Karpas-422 (cell line): ENCODE measurements around the gene PARK7. TPM values are rescaled to one million over a fixed set of nuclear protein-coding genes. Genes with fewer than 3 reads are reported as not detected.
"Not testable (repeated sequence)": the region's sequence is repeated elsewhere in the genome, so short reads cannot be mapped to it uniquely, and the experiment has no call there.

ENCODE experiments used
- DNase-seq: peaks from one replicate; pipeline ENCODE4 v3.0.0-alpha.2; 2015
- H2AFZ ChIP-seq: fragments of 200-600 bp; sonication (generic); 2 replicates; pipeline ENCODE4 v1.6.1; 2014; ENCODE audit warnings: antibody characterized with exemption, low read length, mixed read lengths
- H3K27ac ChIP-seq: fragments of 200-600 bp; sonication (generic); 2 replicates; pipeline ENCODE4 v1.5.1; 2014; ENCODE audit warnings: mild to moderate bottlenecking, low read length, moderate library complexity
- H3K27me3 ChIP-seq: fragments of 200-600 bp; sonication (generic); 2 replicates; pipeline ENCODE4 v1.6.1; 2014; ENCODE audit warnings: low read length, mixed read lengths
- H3K36me3 ChIP-seq: fragments of 200-600 bp; sonication (generic); 2 replicates; pipeline ENCODE4 v1.6.1; 2014; ENCODE audit warnings: low read length, mixed read lengths; ENCODE audit not compliant: insufficient read depth
- H3K4me1 ChIP-seq: fragments of 200-600 bp; sonication (generic); 2 replicates; pipeline ENCODE4 v1.6.1; 2014; ENCODE audit warnings: mild to moderate bottlenecking, low read length, mixed read lengths
- H3K4me2 ChIP-seq: fragments of 200-600 bp; sonication (generic); 2 replicates; pipeline ENCODE4 v1.6.1; 2014; ENCODE audit warnings: low read length, low read depth, mild to moderate bottlenecking; ENCODE audit not compliant: poor library complexity, severe bottlenecking
- H3K4me3 ChIP-seq: fragments of 200-600 bp; sonication (generic); 2 replicates; pipeline ENCODE4 v1.5.1; 2014; ENCODE audit warnings: mild to moderate bottlenecking, antibody characterized with exemption, low read length, mixed read lengths
- H3K79me2 ChIP-seq: fragments of 200-600 bp; sonication (generic); 2 replicates; pipeline ENCODE4 v1.6.1; 2014; ENCODE audit warnings: mild to moderate bottlenecking, low read length, mixed read lengths
- H3K9ac ChIP-seq: fragments of 200-600 bp; sonication (generic); 2 replicates; pipeline ENCODE4 v1.6.0; 2014; ENCODE audit warnings: low read length
- H3K9me2 ChIP-seq: fragments of 200-600 bp; sonication (generic), shearing (Covaris generic); replicated peaks from 2 replicates; pipeline ENCODE4 v1.6.0; 2014; ENCODE audit warnings: mild to moderate bottlenecking, low read length, moderate library complexity; ENCODE audit not compliant: insufficient read depth
- H3K9me3 ChIP-seq: fragments of 300-700, 200-600 bp; sonication (generic); 2 replicates; pipeline ENCODE4 v1.6.1; 2014; ENCODE audit warnings: low read length, mixed read lengths
- H4K20me1 ChIP-seq: fragments of 200-600 bp; sonication (generic); 2 replicates; pipeline ENCODE4 v1.6.1; 2014; ENCODE audit warnings: mild to moderate bottlenecking, antibody characterized with exemption, low read length, low read depth; ENCODE audit not compliant: insufficient read depth
- total RNA-seq: library from RNA; depleted of rRNA; stranded (reverse); fragments of >200 nt; shearing (Covaris generic); gene quantifications from 2 replicates; pipeline ENCODE4 v1.2.3, GENCODE V29; 2014; ENCODE audit warnings: low replicate concordance

The PARK7 gene
- total RNA-seq, 1 experiment from 2014 or later = 146 TPM

DNA sequence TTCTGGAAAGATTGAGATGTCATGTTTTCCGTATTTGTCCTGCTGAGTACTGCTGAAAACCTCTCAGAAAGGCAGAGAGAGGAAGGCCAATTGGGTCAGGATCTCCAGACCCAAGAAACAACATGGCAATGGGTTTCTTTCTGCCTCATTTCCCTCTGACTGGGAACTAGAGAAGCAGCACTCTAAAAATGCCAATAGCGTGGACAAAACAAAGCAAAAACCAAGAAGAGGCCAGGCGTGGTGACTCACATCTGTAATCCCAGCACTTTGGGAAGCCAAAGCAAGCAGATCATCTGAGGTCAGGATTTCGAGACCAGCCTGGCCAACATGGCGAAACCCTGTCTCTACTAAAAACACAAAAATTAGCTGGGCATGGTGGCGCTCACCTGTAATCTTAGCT lies 39.2 kb upstream of the PARK7 start:
- Histone ChIP-seq H2AFZ (no peak overlapping the region), H3K79me2 (no peaks in the 10 kb centered on the region), H3K9me2 (no peaks in the 10 kb centered on the region), H3K27ac (no peak overlapping the region), H3K9ac (no peak overlapping the region), H3K4me1 (no peaks in the 10 kb centered on the region), H3K27me3 (no peaks in the 10 kb centered on the region), H3K36me3 (no peaks in the 10 kb centered on the region), H3K4me2 (no peak overlapping the region), H3K4me3 (no peak overlapping the region), H3K9me3 (no peaks in the 10 kb centered on the region), H4K20me1 (no peaks in the 10 kb centered on the region)
- DNase-seq = no peak

DNA sequence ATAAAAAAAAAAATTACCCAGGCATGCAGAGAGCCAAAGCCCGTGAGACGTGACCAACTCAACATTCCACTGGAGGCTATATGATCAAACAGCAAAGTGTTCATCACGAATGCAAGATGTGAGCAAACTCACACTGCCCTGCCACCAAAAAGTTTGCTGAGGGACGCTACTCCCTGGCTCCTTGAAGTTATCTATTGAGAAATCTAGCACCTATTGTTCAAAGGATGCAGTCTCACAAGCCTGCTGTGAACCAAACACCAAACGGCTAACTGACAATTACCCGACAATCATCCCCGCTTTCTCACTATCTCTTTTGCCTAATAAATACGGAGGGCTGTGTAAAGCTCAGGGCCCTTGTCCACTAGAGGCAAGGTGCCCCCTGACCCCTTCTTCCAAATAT lies 34.5 kb upstream of the PARK7 start:
- H3K4me3 ChIP-seq, H2AFZ ChIP-seq, H3K36me3 ChIP-seq, H3K79me2 ChIP-seq, H3K27me3 ChIP-seq, H3K27ac ChIP-seq, H3K9me3 ChIP-seq, H3K9ac ChIP-seq, H3K4me2 ChIP-seq, H4K20me1 ChIP-seq, H3K4me1 ChIP-seq, DNase-seq, H3K9me2 ChIP-seq: not testable (repeated sequence)

GRCh38 chr1:7928247-7928646 lies 33.3 kb upstream of the PARK7 start:
- no peak for DNase-seq
- no peaks in the 10 kb centered on the region for H4K20me1 ChIP-seq
- no peaks in the 10 kb centered on the region for H3K27me3 ChIP-seq
- H3K36me3 ChIP-seq = no peaks in the 10 kb centered on the region
- no peak overlapping the region for H3K4me3 ChIP-seq
- H2AFZ ChIP-seq = no peak overlapping the region
- H3K27ac ChIP-seq = no peak overlapping the region
- H3K9me2 ChIP-seq = no peaks in the 10 kb centered on the region
- H3K9me3 ChIP-seq = no peaks in the 10 kb centered on the region
- no peaks in the 10 kb centered on the region for H3K4me1 ChIP-seq
- no peak overlapping the region for H3K4me2 ChIP-seq
- H3K79me2 ChIP-seq = no peaks in the 10 kb centered on the region
- no peak overlapping the region for H3K9ac ChIP-seq

DNA sequence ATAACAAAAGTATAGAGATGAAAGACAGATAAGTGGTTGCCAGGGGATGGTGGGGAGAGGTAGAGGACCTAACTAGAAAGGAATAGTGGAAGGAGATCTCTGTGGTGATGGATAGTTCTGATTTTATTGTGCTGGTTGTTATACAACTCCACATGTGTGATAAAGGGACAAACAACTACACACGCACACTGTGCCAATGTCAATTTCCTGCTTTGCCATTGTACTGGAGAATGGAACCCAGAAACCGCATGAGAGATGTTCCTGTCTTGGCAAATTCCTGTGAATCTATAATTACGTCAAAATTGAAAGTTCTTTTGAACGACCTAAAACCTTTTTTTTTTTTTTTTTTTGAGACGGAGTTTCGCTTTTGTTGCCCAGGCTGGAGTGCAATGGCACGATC lies 31.9 kb upstream of the PARK7 start:
- H3K4me3 ChIP-seq = no peak overlapping the region
- H3K27ac ChIP-seq = no peak overlapping the region
- H3K79me2 ChIP-seq = no peaks in the 10 kb centered on the region

DNA sequence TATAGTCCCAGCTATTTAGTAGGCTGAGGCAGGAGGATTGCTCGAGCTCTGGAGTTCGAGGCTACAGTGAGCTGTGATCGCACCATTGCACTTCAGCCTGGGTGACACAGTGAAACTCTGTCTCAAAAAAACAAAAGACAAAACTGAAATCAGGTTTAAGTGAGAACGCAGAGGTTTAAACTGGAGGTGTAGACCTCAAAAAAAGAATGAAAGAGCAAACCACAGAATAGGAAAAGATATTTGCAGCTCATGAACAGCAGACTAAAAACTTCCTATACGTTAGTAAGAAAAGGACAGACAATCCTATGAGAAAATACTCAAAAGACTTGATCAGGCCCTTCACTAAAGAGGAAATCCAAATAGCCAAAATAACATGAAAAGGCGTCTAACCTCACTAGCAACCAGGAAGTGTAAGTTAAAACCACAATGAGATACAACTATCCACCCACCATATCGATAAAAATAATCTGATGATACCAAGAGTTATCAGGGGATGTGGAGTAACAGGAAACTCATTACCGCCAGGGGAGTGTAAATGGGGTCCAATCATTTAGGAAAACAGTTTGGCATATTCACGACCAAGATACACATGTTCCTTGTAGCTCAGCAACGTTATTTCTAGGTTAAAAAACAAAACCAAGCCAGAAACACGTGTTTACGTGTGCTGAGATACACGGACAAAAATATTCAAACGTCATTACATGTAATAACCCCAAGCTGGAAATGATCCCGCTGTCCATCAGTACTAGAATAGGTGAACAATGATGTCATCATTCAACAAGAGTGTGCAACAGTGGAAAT lies 30.7 kb upstream of the PARK7 start:
- Histone ChIP-seq H3K36me3 (no peaks in the 10 kb centered on the region), H3K27ac (no peak overlapping the region), H3K9ac (no peak overlapping the region), H3K9me2 (no peaks in the 10 kb centered on the region), H3K4me1 (no peaks in the 10 kb centered on the region), H4K20me1 (no peaks in the 10 kb centered on the region), H2AFZ (no peak overlapping the region), H3K4me2 (no peak overlapping the region), H3K4me3 (no peak overlapping the region), H3K27me3 (no peaks in the 10 kb centered on the region), H3K79me2 (no peaks in the 10 kb centered on the region), H3K9me3 (no peaks in the 10 kb centered on the region)
- no peak for DNase-seq

More for the DNA sequence above, 31.9 kb upstream of the PARK7 start:
- no peaks in the 10 kb centered on the region for H3K9me3 ChIP-seq
- H3K27me3 ChIP-seq = no peaks in the 10 kb centered on the region
- H3K4me1 ChIP-seq = no peaks in the 10 kb centered on the region
- H3K4me2 ChIP-seq = no peak overlapping the region
- no peaks in the 10 kb centered on the region for H3K36me3 ChIP-seq
- no peak for DNase-seq
- H3K9ac ChIP-seq = no peak overlapping the region
- H2AFZ ChIP-seq = no peak overlapping the region
- H3K9me2 ChIP-seq = no peaks in the 10 kb centered on the region
- H4K20me1 ChIP-seq = no peaks in the 10 kb centered on the region

GRCh38 chr1:7931446-7931812 lies 30.1 kb upstream of the PARK7 start:
- DNase-seq = no peak
- no peaks in the 10 kb centered on the region for H3K9me2 ChIP-seq
- no peak overlapping the region for H3K4me3 ChIP-seq
- no peak overlapping the region for H2AFZ ChIP-seq
- H3K4me1 ChIP-seq = no peaks in the 10 kb centered on the region
- H4K20me1 ChIP-seq = no peaks in the 10 kb centered on the region
- H3K27me3 ChIP-seq = no peaks in the 10 kb centered on the region
- no peak overlapping the region for H3K4me2 ChIP-seq
- no peak overlapping the region for H3K27ac ChIP-seq
- H3K36me3 ChIP-seq = no peaks in the 10 kb centered on the region
- no peaks in the 10 kb centered on the region for H3K9me3 ChIP-seq
- no peak overlapping the region for H3K9ac ChIP-seq
- H3K79me2 ChIP-seq = no peaks in the 10 kb centered on the region

DNA sequence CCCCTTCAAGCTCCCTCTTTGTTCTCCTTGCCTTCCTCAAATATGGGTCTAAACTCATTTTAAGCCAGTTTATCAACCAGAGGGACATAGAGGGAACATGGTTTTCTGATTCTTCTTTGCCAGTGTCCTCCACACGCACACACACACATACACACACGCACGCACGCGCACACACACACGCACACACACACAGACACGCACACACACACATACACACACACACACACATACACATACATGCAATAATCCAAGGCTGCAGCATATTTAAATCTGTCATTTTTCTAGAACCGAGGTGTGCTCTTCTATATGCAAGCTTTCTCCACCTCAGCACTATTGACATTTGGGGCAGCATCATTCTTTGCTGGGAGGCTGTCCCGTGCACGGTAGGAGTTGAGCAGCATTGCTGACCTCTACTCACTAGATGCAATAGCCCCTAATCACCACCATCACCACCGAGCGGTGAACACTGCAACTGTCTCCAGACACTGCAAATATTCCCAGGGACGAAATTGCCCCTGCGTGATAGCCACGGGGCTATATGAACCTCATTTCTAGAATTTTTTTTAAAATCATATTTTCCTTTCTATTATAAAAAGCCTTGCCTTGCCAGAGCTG lies 28.9 kb upstream of the PARK7 start:
- no peak for DNase-seq
- H3K36me3 ChIP-seq = no peaks in the 10 kb centered on the region
- H3K9me3 ChIP-seq = no peaks in the 10 kb centered on the region
- no peaks in the 10 kb centered on the region for H3K9me2 ChIP-seq
- no peaks in the 10 kb centered on the region for H4K20me1 ChIP-seq
- no peak overlapping the region for H2AFZ ChIP-seq
- H3K4me3 ChIP-seq = no peak overlapping the region
- H3K79me2 ChIP-seq = no peaks in the 10 kb centered on the region
- H3K4me1 ChIP-seq = no peaks in the 10 kb centered on the region
- H3K9ac ChIP-seq = no peak overlapping the region
- H3K27ac ChIP-seq = no peak overlapping the region
- no peaks in the 10 kb centered on the region for H3K27me3 ChIP-seq
- H3K4me2 ChIP-seq = no peak overlapping the region

DNA sequence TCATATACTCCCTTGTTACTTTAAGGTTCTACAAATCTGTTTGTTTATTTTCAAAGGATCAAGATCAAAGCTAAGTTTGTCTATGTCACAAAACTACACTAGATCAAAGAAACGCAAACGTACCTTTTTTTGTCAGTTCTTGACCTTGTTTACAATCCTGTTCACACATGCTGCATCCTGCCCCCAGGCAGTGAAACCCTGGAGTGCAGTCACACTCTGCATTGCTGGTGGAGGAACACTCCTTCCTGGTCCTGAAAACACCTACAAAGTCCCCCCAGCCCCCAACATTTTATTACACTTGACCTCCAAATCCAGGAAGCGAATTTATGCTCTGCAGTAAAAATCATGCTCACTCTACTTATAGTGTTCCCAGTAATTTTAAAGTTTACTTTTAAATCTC lies 23.4 kb upstream of the PARK7 start:
- no peaks in the 10 kb centered on the region for H4K20me1 ChIP-seq
- H3K36me3 ChIP-seq = no peaks in the 10 kb centered on the region
- H3K4me3 ChIP-seq = no peak overlapping the region
- no peak overlapping the region for H3K9ac ChIP-seq
- H3K9me3 ChIP-seq = no peaks in the 10 kb centered on the region
- no peaks in the 10 kb centered on the region for H3K27me3 ChIP-seq
- no peaks in the 10 kb centered on the region for H3K79me2 ChIP-seq
- H3K4me2 ChIP-seq = no peak overlapping the region
- H2AFZ ChIP-seq = no peak overlapping the region
- H3K27ac ChIP-seq = no peak overlapping the region
- no peaks in the 10 kb centered on the region for H3K4me1 ChIP-seq
- DNase-seq = no peak
- no peaks in the 10 kb centered on the region for H3K9me2 ChIP-seq
